ENCODE results near the gene PPARG. TPM values are rescaled to one million over a fixed set of nuclear protein-coding genes. Genes with fewer than 3 reads are reported as not detected.
A peak's percentile ranks its signal among the peaks of the same experiment; 100 is the strongest.

PPARG gene
- total RNA-seq, 1 experiment from 2014 or later: 71.6 TPM

GRCh38 chr3:12367346-12367745, 78.5 kb downstream of the PPARG start:
- BruUV-seq (replicated peaks): no TSS peak

DNA sequence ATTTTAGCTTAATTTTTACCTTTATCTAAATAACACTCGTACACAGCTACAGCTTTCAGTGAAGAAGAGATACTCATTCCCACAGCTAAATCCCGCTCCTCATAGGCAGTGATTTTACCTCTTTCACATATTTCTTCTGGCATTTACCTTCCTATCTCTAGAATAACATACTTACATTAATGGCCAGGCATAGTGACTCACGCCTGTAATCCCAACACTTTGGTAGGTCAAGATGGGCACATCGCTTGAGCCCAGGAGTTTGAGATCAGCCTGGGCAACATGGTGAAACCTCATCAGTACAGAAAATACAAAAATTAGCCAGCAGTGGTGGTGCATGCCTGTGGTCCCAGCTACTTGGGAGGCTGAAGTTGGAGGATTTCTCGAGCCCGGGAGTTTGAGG, 80.2 kb downstream of the PPARG start:
- Histone ChIP-seq H3K4me1 (ENCODE audit: control insufficient read depth in 1 of 2, insufficient read depth in 2 of 2, low read length in 2 of 2) (peaks cover 25 to 54% of the 10 kb centered on the region in 2 experiments), H3K9me3 (ENCODE audit: control insufficient read depth in 1 of 2, insufficient read depth in 1 of 2, low read depth in 1 of 2, low read length in 2 of 2) (no peaks in the 10 kb centered on the region), H2AFZ (ENCODE audit: low read depth, low read length, poor library complexity, severe bottlenecking) (no peak overlapping the region), H3K9me2 (ENCODE audit: insufficient read depth) (no peaks in the 10 kb centered on the region), H3K4me2 (ENCODE audit: low read length) (peak overlapping the region; percentile 26), H3K9ac (ENCODE audit: low read length) (no peak overlapping the region), H3K79me2 (ENCODE audit: insufficient read depth, low read length) (no peaks in the 10 kb centered on the region), H4K20me1 (ENCODE audit: insufficient read depth) (no peaks in the 10 kb centered on the region), H3K36me3 (ENCODE audit: control insufficient read depth in 1 of 2, insufficient read depth in 2 of 2, low read length in 2 of 2) (no peaks in the 10 kb centered on the region), H3K27me3 (ENCODE audit: insufficient read depth, low read length) (no peaks in the 10 kb centered on the region), H3K27ac (ENCODE audit: low read depth, low read length) (no peak overlapping the region; the same call in 1 of the 2 replicates), H3K4me3 (replicated peaks in 1 of 2; ENCODE audit: low read depth in 1 of 2, low read length in 2 of 2) (no peak overlapping the region)
- intact Hi-C loops (cut with micrococcal nuclease): no loop called here
- no peak for ATAC-seq
- no TSS peak for BruUV-seq (replicated peaks)
- ChIA-PET POLR2A (no interaction called here), RAD21 (ENCODE audit: low non-redundant PET in 1 of 2, low total read pairs in 2 of 2, uncharacterized antibody in 2 of 2, unreplicated experiment in 2 of 2) (no interaction called here), CTCF (no interaction called here)
- TF ChIP-seq EGR1 (IDR thresholded peaks at IDR 0.05; ENCODE audit: low read depth) (no peak), YY1 (IDR thresholded peaks at IDR 0.05; ENCODE audit: extremely low read depth, insufficient replicate concordance, low read depth, low read length) (no peak), SIN3A (IDR thresholded peaks at IDR 0.05; ENCODE audit: low read depth) (no peak)
- TF ChIP-seq, protein P1, sequence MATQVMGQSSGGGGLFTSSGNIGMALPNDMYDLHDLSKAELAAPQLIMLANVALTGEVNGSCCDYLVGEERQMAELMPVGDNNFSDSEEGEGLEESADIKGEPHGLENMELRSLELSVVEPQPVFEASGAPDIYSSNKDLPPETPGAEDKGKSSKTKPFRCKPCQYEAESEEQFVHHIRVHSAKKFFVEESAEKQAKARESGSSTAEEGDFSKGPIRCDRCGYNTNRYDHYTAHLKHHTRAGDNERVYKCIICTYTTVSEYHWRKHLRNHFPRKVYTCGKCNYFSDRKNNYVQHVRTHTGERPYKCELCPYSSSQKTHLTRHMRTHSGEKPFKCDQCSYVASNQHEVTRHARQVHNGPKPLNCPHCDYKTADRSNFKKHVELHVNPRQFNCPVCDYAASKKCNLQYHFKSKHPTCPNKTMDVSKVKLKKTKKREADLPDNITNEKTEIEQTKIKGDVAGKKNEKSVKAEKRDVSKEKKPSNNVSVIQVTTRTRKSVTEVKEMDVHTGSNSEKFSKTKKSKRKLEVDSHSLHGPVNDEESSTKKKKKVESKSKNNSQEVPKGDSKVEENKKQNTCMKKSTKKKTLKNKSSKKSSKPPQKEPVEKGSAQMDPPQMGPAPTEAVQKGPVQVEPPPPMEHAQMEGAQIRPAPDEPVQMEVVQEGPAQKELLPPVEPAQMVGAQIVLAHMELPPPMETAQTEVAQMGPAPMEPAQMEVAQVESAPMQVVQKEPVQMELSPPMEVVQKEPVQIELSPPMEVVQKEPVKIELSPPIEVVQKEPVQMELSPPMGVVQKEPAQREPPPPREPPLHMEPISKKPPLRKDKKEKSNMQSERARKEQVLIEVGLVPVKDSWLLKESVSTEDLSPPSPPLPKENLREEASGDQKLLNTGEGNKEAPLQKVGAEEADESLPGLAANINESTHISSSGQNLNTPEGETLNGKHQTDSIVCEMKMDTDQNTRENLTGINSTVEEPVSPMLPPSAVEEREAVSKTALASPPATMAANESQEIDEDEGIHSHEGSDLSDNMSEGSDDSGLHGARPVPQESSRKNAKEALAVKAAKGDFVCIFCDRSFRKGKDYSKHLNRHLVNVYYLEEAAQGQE (IDR thresholded peaks at IDR 0.05; ENCODE audit: low read depth): no peak
- DNase-seq (ENCODE audit: low read depth, low spot score): no peak

More at GRCh38 chr3:12367346-12367745, 78.5 kb downstream of the PPARG start:
- intact Hi-C loops (cut with micrococcal nuclease): no loop called here
- Histone ChIP-seq H3K9me2 (ENCODE audit: insufficient read depth) (no peaks in the 10 kb centered on the region), H4K20me1 (ENCODE audit: insufficient read depth) (no peaks in the 10 kb centered on the region), H3K27ac (ENCODE audit: low read depth, low read length) (no peak overlapping the region), H3K4me1 (ENCODE audit: control insufficient read depth in 1 of 2, insufficient read depth in 2 of 2, low read length in 2 of 2) (peaks cover 32 to 66% of the 10 kb centered on the region in 2 experiments), H3K9me3 (ENCODE audit: control insufficient read depth in 1 of 2, insufficient read depth in 1 of 2, low read depth in 1 of 2, low read length in 2 of 2) (no peaks in the 10 kb centered on the region), H3K4me3 (replicated peaks in 1 of 2; ENCODE audit: low read depth in 1 of 2, low read length in 2 of 2) (no peak overlapping the region), H3K4me2 (ENCODE audit: low read length) (0 out of 2 replicates have a peak overlapping the region, but pooled peaks have one; percentile 14), H3K79me2 (ENCODE audit: insufficient read depth, low read length) (no peaks in the 10 kb centered on the region), H3K9ac (ENCODE audit: low read length) (no peak overlapping the region), H3K27me3 (ENCODE audit: insufficient read depth, low read length) (no peaks in the 10 kb centered on the region), H3K36me3 (ENCODE audit: control insufficient read depth in 1 of 2, insufficient read depth in 2 of 2, low read length in 2 of 2) (no peaks in the 10 kb centered on the region), H2AFZ (ENCODE audit: low read depth, low read length, poor library complexity, severe bottlenecking) (no peak overlapping the region)
- CTCF ChIA-PET: no interaction called here
- RAD21 ChIA-PET (ENCODE audit: low non-redundant PET in 1 of 2, low total read pairs in 2 of 2, uncharacterized antibody in 2 of 2, unreplicated experiment in 2 of 2): no interaction called here
- POLR2A ChIA-PET: no interaction called here
- TF ChIP-seq EZH2 (IDR thresholded peaks at IDR 0.05) (no peak), CBX3 (IDR thresholded peaks at IDR 0.05; ENCODE audit: low read depth) (no peak), TCF7L2 (IDR thresholded peaks at IDR 0.05; ENCODE audit: borderline replicate concordance, extremely low read depth, insufficient read depth, insufficient read length) (no peak), FOSL1 (IDR thresholded peaks at IDR 0.05; ENCODE audit: low read depth) (0 out of 2 replicates have a peak, but pooled peaks have one; percentile 5), JUND (IDR thresholded peaks at IDR 0.05) (no peak)
- ATAC-seq: no peak
- no peak for DNase-seq (ENCODE audit: low read depth, low spot score)
